RWPE2 (cell line): ENCODE data around the gene DES.

Source experiments
- ATAC-seq: fragments of 200-7000 bp; cut with Tn5 transposase; 3 replicates; pipeline ENCODE4 v1.9.1; 2021; ENCODE audit warnings: low read depth
- DNase-seq: peaks from one replicate; pipeline ENCODE4 v3.0.0-alpha.2; 2020; ENCODE audit warnings: low spot score
- H3K27ac ChIP-seq: fragments of 450-650 bp; 2 replicates; pipeline ENCODE4 v1.5.1; 2017; ENCODE audit warnings: mild to moderate bottlenecking; ENCODE audit not compliant: poor library complexity, severe bottlenecking
- H3K27me3 ChIP-seq: fragments of 250-450 bp; sonication (Bioruptor Pico); 2 replicates; pipeline ENCODE4 v1.5.1; 2021; ENCODE audit warnings: mild to moderate bottlenecking, moderate library complexity; ENCODE audit not compliant: insufficient read depth, poor library complexity, severe bottlenecking
- H3K36me3 ChIP-seq: fragments of 250-450 bp; sonication (Bioruptor Pico); 2 replicates; pipeline ENCODE4 v1.5.1; 2020; ENCODE audit warnings: low read depth, mild to moderate bottlenecking, moderate library complexity
- H3K4me1 ChIP-seq: fragments of 250-450 bp; sonication (Bioruptor Pico); 2 replicates; pipeline ENCODE4 v1.5.1; 2021; ENCODE audit warnings: mild to moderate bottlenecking, moderate library complexity; ENCODE audit not compliant: insufficient read depth, poor library complexity, severe bottlenecking
- H3K4me3 ChIP-seq: fragments of 250-450 bp; sonication (Bioruptor Pico); 2 replicates; pipeline ENCODE4 v1.5.1; 2021; ENCODE audit warnings: mild to moderate bottlenecking, moderate library complexity; ENCODE audit not compliant: severe bottlenecking
- H3K9me3 ChIP-seq: fragments of 250-450 bp; sonication (Bioruptor Pico); 2 replicates; pipeline ENCODE4 v1.5.1; 2021; ENCODE audit warnings: mild to moderate bottlenecking, moderate library complexity; ENCODE audit not compliant: severe bottlenecking
- CTCF ChIP-seq: fragments of 450-650 bp; IDR thresholded peaks from one replicate; pipeline ENCODE4 v1.5.1; 2017; ENCODE audit warnings: mild to moderate bottlenecking, moderate library complexity; ENCODE audit not compliant: poor library complexity, severe bottlenecking

Gene DES

DNA sequence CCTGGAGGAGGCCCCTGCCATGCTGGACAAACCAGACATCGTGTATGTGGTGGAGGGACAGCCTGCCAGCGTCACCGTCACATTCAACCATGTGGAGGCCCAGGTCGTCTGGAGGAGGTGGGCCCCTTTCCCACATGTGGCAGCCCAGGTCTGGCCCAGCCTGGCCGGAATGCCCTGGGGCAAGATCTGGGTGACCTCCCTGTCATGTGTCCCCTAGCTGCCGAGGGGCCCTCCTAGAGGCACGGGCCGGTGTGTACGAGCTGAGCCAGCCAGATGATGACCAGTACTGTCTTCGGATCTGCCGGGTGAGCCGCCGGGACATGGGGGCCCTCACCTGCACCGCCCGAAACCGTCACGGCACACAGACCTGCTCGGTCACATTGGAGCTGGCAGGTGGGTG lies 55.3 kb downstream of the DES start:
- Histone ChIP-seq H3K9me3 (no peaks in the 10 kb centered on the region), H3K27me3 (no peaks in the 10 kb centered on the region), H3K4me3 (no peak overlapping the region), H3K36me3 (no peaks in the 10 kb centered on the region), H3K4me1 (peaks cover 4% of the 10 kb centered on the region), H3K27ac (no peak overlapping the region)
- ATAC-seq (no peak), DNase-seq (no peak)
- TF ChIP-seq CTCF = no peak

DNA sequence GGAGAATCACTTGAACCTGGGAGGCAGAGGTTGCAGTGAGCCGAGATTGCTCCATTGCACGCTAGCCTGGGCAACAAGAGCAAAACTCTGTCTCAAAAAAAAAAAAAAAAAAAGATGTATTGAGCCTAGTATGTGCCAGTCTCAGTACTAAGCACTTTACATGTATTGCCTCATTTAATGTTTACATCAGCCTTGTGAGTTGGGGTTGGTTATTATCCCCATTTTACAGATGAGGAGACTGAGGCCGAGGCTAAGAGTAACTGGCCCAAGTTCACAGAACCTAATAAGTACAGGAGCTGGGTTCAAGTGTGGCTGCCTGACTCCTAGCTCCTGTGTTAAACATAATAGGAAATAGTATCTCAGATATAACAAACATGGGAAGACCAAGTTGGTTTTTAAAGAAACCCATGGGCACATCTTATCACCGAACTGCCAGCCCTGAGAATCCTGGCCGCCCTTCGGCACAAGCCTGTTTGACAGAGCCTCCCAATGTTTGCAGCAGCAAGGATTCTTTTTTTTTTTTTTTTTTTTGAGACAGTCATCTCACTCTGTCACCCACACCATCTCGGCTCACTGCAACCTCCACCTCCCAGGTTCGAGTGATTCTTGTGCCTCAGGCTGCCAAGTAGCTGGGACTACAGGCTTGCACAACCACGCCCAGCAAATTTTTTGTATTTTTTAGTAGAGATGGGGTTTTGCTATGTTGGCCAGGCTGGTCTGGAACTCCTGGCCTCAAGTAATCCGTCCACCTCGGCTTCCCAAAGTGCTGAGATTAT lies 56.3 kb downstream of the DES start:
- Histone ChIP-seq H3K9me3 (no peaks in the 10 kb centered on the region), H3K4me3 (no peak overlapping the region), H3K27ac (no peak overlapping the region), H3K36me3 (no peaks in the 10 kb centered on the region), H3K27me3 (no peaks in the 10 kb centered on the region), H3K4me1 (peaks cover 4% of the 10 kb centered on the region)
- ATAC-seq (no peak), DNase-seq (no peak)
- no peak for TF ChIP-seq CTCF

- Histone ChIP-seq H3K9me3 (no peaks in the 10 kb centered on the region), H3K27me3 (no peaks in the 10 kb centered on the region), H3K27ac (no peak overlapping the region), H3K4me1 (no peaks in the 10 kb centered on the region), H3K4me3 (no peak overlapping the region), H3K36me3 (no peaks in the 10 kb centered on the region)
- ATAC-seq (no peak), DNase-seq (no peak)
- no peak for TF ChIP-seq CTCF
Measured at GRCh38 chr2:219475278-219475677, 57.1 kb downstream of the DES start.

GRCh38 chr2:219475697-219476651 lies 57.8 kb downstream of the DES start:
- Histone ChIP-seq H3K27ac (no peak overlapping the region), H3K4me1 (no peaks in the 10 kb centered on the region), H3K9me3 (no peaks in the 10 kb centered on the region), H3K27me3 (no peaks in the 10 kb centered on the region), H3K36me3 (no peaks in the 10 kb centered on the region), H3K4me3 (no peak overlapping the region)
- ATAC-seq = peak; percentile 60; the same call in 2 of the 3 replicates
- TF ChIP-seq CTCF = peak; percentile 76
- DNase-seq = no peak
